ENCODE measurements around the gene IGF2BP1. TPM values are rescaled to one million over a fixed set of nuclear protein-coding genes. Genes with fewer than 3 reads are reported as not detected.
"Not testable (repeated sequence)": the region's sequence is repeated elsewhere in the genome, so short reads cannot be mapped to it uniquely, and the experiment has no call there.

The IGF2BP1 gene
- total RNA-seq, 1 donor from 2014 or later: 260 TPM

DNA sequence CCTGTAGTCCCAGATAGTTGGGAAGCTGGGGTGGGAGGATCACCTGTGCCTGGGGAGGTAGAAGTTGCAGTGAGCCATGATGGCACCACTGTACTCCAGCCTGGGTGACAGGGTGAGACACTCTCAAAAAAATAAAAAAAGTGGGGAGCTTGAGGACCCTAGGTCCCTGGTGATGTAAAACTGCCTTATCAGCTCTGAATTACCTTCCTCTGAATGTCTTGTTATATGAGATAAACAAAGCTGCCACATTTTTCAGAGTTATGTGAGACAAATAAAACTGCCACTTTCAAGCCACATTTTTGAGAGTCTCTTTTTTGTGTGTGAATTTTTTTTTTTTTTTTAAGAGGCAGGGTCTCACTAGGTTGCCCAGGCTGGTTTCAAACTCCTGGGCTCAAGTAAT lies 103.4 kb downstream of the IGF2BP1 start:
- Histone ChIP-seq H3K9ac (ENCODE audit: low read length) (no peak overlapping the region), H3K9me3 (ENCODE audit: insufficient read depth, low read depth, low read length) (no peaks in the 10 kb centered on the region), H3K4me3 (ENCODE audit: insufficient read depth, low read depth, low read length) (no peak overlapping the region), H2AFZ (ENCODE audit: low read depth, low read length) (no peak overlapping the region), H3K27ac (ENCODE audit: low read depth, low read length) (peak overlapping the region; percentile 81), H3K4me1 (ENCODE audit: insufficient read depth, low read length) (peaks cover 30% of the 10 kb centered on the region), H3K4me2 (ENCODE audit: low read length) (peak overlapping the region; percentile 67), H3K79me2 (ENCODE audit: insufficient read depth, low read length) (no peaks in the 10 kb centered on the region), H3K36me3 (ENCODE audit: insufficient read depth, low read length) (no peaks in the 10 kb centered on the region), H4K20me1 (ENCODE audit: insufficient read depth, low read length) (no peaks in the 10 kb centered on the region), H3K27me3 (ENCODE audit: insufficient read depth, low read length) (no peaks in the 10 kb centered on the region)
- Mint-ChIP-seq H3K27ac (ENCODE audit: unreplicated experiment) (no peak overlapping the region), H3K4me3 (ENCODE audit: unreplicated experiment) (no peak overlapping the region), H3K9me3 (ENCODE audit: unreplicated experiment) (no peaks in the 10 kb centered on the region), H3K4me1 (ENCODE audit: low read depth, unreplicated experiment) (peaks cover 10% of the 10 kb centered on the region), H3K27me3 (ENCODE audit: low read depth, unreplicated experiment) (no peaks in the 10 kb centered on the region), H3K36me3 (ENCODE audit: low read depth, unreplicated experiment) (no peaks in the 10 kb centered on the region)
- FAIRE-seq (no peak), DNase-seq (ENCODE audit: low read depth) (no peak)
- TF ChIP-seq, protein P1, sequence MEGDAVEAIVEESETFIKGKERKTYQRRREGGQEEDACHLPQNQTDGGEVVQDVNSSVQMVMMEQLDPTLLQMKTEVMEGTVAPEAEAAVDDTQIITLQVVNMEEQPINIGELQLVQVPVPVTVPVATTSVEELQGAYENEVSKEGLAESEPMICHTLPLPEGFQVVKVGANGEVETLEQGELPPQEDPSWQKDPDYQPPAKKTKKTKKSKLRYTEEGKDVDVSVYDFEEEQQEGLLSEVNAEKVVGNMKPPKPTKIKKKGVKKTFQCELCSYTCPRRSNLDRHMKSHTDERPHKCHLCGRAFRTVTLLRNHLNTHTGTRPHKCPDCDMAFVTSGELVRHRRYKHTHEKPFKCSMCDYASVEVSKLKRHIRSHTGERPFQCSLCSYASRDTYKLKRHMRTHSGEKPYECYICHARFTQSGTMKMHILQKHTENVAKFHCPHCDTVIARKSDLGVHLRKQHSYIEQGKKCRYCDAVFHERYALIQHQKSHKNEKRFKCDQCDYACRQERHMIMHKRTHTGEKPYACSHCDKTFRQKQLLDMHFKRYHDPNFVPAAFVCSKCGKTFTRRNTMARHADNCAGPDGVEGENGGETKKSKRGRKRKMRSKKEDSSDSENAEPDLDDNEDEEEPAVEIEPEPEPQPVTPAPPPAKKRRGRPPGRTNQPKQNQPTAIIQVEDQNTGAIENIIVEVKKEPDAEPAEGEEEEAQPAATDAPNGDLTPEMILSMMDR (IDR thresholded peaks at IDR 0.05; ENCODE audit: insufficient read depth, low read depth, low read length): no peak
- TF ChIP-seq EZH2 (IDR thresholded peaks at IDR 0.05; ENCODE audit: insufficient read depth, low read length): no peak

DNA sequence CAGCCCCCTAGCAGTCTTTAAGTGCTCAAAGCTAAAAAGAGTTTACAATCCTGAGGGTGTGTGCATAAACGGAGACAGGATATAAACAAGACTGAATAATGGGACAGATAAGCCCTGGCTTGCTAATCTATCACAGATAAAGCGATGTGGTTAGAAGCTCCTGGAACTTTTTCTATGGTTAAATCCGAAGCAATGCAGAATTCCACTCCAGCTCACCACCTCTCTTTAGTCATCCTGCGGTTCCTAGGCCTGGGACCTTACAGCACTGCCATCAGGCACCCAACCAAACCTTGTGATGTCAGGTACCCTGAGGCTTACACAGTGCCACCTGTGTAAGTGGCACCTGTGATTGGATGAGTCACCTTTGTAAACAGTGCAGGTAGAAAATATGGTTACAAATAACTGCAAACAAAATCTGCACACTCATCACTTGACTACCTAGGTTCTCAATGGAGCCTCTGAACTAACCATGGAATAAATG lies 103.9 kb downstream of the IGF2BP1 start:
- H3K4me3 Mint-ChIP-seq (ENCODE audit: unreplicated experiment): no peak overlapping the region
- no peaks in the 10 kb centered on the region for H3K27me3 Mint-ChIP-seq (ENCODE audit: low read depth, unreplicated experiment)
- FAIRE-seq (no peak), DNase-seq (ENCODE audit: low read depth) (peak; percentile 94)
- peaks cover 10% of the 10 kb centered on the region for H3K4me1 Mint-ChIP-seq (ENCODE audit: low read depth, unreplicated experiment)
- Histone ChIP-seq H3K4me1 (ENCODE audit: insufficient read depth, low read length) (peaks cover 31% of the 10 kb centered on the region), H3K9ac (ENCODE audit: low read length) (peak overlapping the region; percentile 35), H3K4me3 (ENCODE audit: insufficient read depth, low read depth, low read length) (no peak overlapping the region), H3K27ac (ENCODE audit: low read depth, low read length) (peak overlapping the region; percentile 81), H3K36me3 (ENCODE audit: insufficient read depth, low read length) (no peaks in the 10 kb centered on the region), H2AFZ (ENCODE audit: low read depth, low read length) (no peak overlapping the region), H4K20me1 (ENCODE audit: insufficient read depth, low read length) (no peaks in the 10 kb centered on the region), H3K9me3 (ENCODE audit: insufficient read depth, low read depth, low read length) (no peaks in the 10 kb centered on the region), H3K79me2 (ENCODE audit: insufficient read depth, low read length) (no peaks in the 10 kb centered on the region), H3K27me3 (ENCODE audit: insufficient read depth, low read length) (no peaks in the 10 kb centered on the region), H3K4me2 (ENCODE audit: low read length) (peak overlapping the region; percentile 67)
- TF ChIP-seq, protein P1 (IDR thresholded peaks at IDR 0.05; ENCODE audit: insufficient read depth, low read depth, low read length): no peak
- no peak for TF ChIP-seq EZH2 (IDR thresholded peaks at IDR 0.05; ENCODE audit: insufficient read depth, low read length)
- H3K36me3 Mint-ChIP-seq (ENCODE audit: low read depth, unreplicated experiment): no peaks in the 10 kb centered on the region
- H3K27ac Mint-ChIP-seq (ENCODE audit: unreplicated experiment): no peak overlapping the region
- H3K9me3 Mint-ChIP-seq (ENCODE audit: unreplicated experiment): no peaks in the 10 kb centered on the region

DNA sequence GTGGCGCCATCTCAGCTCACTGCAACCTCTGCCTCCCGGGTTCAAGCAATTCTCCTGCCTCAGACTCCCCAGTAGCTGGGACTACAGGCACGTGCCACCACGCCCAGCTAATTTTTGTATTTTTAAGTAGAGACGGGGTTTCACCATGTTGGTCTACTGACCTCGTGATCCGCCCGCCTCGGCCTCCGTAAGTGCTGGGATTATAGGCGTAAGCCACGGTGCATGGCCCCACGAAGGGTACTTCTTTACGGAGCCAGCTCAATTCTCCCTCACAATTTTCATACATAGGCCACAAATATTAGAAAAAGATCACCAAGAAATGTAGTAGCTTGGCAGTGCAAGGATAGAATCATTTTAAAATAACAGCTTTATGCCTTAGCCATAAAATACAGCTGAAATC lies 106.2 kb downstream of the IGF2BP1 start:
- H2AFZ ChIP-seq (ENCODE audit: low read depth, low read length); H3K4me3 ChIP-seq (ENCODE audit: insufficient read depth, low read depth, low read length): not testable (repeated sequence)
- H3K4me1 Mint-ChIP-seq (ENCODE audit: low read depth, unreplicated experiment): peaks cover 23% of the 10 kb centered on the region

More for the DNA sequence above, 106.2 kb downstream of the IGF2BP1 start:
- not testable (repeated sequence) for FAIRE-seq; H3K9ac ChIP-seq (ENCODE audit: low read length); H3K9me3 Mint-ChIP-seq (ENCODE audit: unreplicated experiment); H3K27ac Mint-ChIP-seq (ENCODE audit: unreplicated experiment); H3K27me3 ChIP-seq (ENCODE audit: insufficient read depth, low read length); H3K36me3 Mint-ChIP-seq (ENCODE audit: low read depth, unreplicated experiment); H3K9me3 ChIP-seq (ENCODE audit: insufficient read depth, low read depth, low read length); H3K27ac ChIP-seq (ENCODE audit: low read depth, low read length); DNase-seq (ENCODE audit: low read depth); H4K20me1 ChIP-seq (ENCODE audit: insufficient read depth, low read length); H3K36me3 ChIP-seq (ENCODE audit: insufficient read depth, low read length); H3K4me3 Mint-ChIP-seq (ENCODE audit: unreplicated experiment); H3K27me3 Mint-ChIP-seq (ENCODE audit: low read depth, unreplicated experiment); H3K4me2 ChIP-seq (ENCODE audit: low read length); H3K79me2 ChIP-seq (ENCODE audit: insufficient read depth, low read length)
- peaks cover 52% of the 10 kb centered on the region for H3K4me1 ChIP-seq (ENCODE audit: insufficient read depth, low read length)

Data from astrocyte (in vitro differentiated cells and primary cell).